Inferior parietal cortex (tissue), 1 donor: ENCODE results near the gene UBE2D2.

Experiments used
- DNase-seq: peaks from one replicate; pipeline ENCODE4 v3.0.0-alpha.2; 2016; ENCODE audit errors: extremely low spot score

The UBE2D2 gene

GRCh38 chr5:139676406-139676805, 115.3 kb downstream of the UBE2D2 start:
- DNase-seq: peak; percentile 14

- no peak for DNase-seq
Observed at GRCh38 chr5:139676951-139677735, 116.0 kb downstream of the UBE2D2 start.
